Trophoblast cell (in vitro differentiated cells and primary cell): Measurements from ENCODE around the gene CHN2.

Source experiments
- DNase-seq, 2 donors: peaks; one replicate each; pipeline ENCODE4 v3.0.0-alpha.2; 2016
- H2AFZ ChIP-seq: 2 replicates; pipeline ENCODE4 v1.6.1; 2013; ENCODE audit warnings: low read length, moderate library complexity, mild to moderate bottlenecking; ENCODE audit not compliant: insufficient read depth, poor library complexity
- H2AK5ac ChIP-seq: 2 replicates; pipeline ENCODE4 v1.6.1; 2013; ENCODE audit warnings: mild to moderate bottlenecking, low read length
- H2BK120ac ChIP-seq: 2 replicates; pipeline ENCODE4 v1.6.1; 2013; ENCODE audit warnings: low read length, mild to moderate bottlenecking, moderate library complexity; ENCODE audit not compliant: insufficient read depth, poor library complexity
- H2BK12ac ChIP-seq: 2 replicates; pipeline ENCODE4 v1.6.1; 2013; ENCODE audit warnings: mild to moderate bottlenecking, low read length, moderate library complexity
- H2BK5ac ChIP-seq: 2 replicates; pipeline ENCODE4 v1.6.1; 2013; ENCODE audit warnings: low read length, low read depth, moderate library complexity, mild to moderate bottlenecking; ENCODE audit not compliant: poor library complexity
- H3K14ac ChIP-seq: 2 replicates; pipeline ENCODE4 v1.6.1; 2013; ENCODE audit warnings: mild to moderate bottlenecking, low read length
- H3K18ac ChIP-seq: 2 replicates; pipeline ENCODE4 v1.6.1; 2013; ENCODE audit warnings: mild to moderate bottlenecking, low read length
- H3K23ac ChIP-seq: 2 replicates; pipeline ENCODE4 v1.6.1; 2013; ENCODE audit warnings: low read length
- H3K27ac ChIP-seq: 2 replicates; pipeline ENCODE4 v1.5.1; 2013; ENCODE audit warnings: low read depth, mild to moderate bottlenecking, inconsistent platforms, low read length, moderate library complexity
- H3K27me3 ChIP-seq: 2 replicates; pipeline ENCODE4 v1.6.1; 2013; ENCODE audit warnings: inconsistent platforms, mild to moderate bottlenecking, low read length, moderate library complexity; ENCODE audit not compliant: insufficient read depth
- H3K36me3 ChIP-seq, 2 experiments: 1 replicate in 1 of 2; 2 replicates in 1 of 2; pipeline ENCODE4 v1.6.1; 2013; ENCODE audit warnings: low read length in 2 of 2, mild to moderate bottlenecking in 2 of 2, moderate library complexity in 1 of 2; ENCODE audit not compliant: insufficient read depth in 2 of 2, control insufficient read depth in 1 of 2
- H3K4ac ChIP-seq: 2 replicates; pipeline ENCODE4 v1.6.1; 2013; ENCODE audit warnings: low read depth, mild to moderate bottlenecking, low read length, moderate library complexity
- H3K4me1 ChIP-seq, 2 experiments: 1 replicate in 1 of 2; 2 replicates in 1 of 2; pipeline ENCODE4 v1.6.1; 2013; ENCODE audit warnings: low read length in 2 of 2, mild to moderate bottlenecking in 2 of 2, moderate library complexity in 1 of 2; ENCODE audit not compliant: insufficient read depth in 2 of 2, control insufficient read depth in 1 of 2
- H3K4me2 ChIP-seq: 2 replicates; pipeline ENCODE4 v1.6.1; 2013; ENCODE audit warnings: inconsistent platforms, mild to moderate bottlenecking, low read length, moderate library complexity
- H3K4me3 ChIP-seq: 2 replicates; pipeline ENCODE4 v1.5.1; 2013; ENCODE audit warnings: mild to moderate bottlenecking, low read depth, low read length, inconsistent platforms
- H3K79me1 ChIP-seq: one replicate; pipeline ENCODE4 v1.6.1; 2013; ENCODE audit warnings: low read length
- H3K79me2 ChIP-seq: 2 replicates; pipeline ENCODE4 v1.6.1; 2013; ENCODE audit warnings: low read length, mild to moderate bottlenecking; ENCODE audit not compliant: control insufficient read depth, insufficient read depth, poor library complexity
- H3K9ac ChIP-seq: 2 replicates; pipeline ENCODE4 v1.6.1; 2013; ENCODE audit warnings: mild to moderate bottlenecking, low read length
- H3K9me3 ChIP-seq: 2 replicates; pipeline ENCODE4 v1.6.1; 2013; ENCODE audit warnings: low read depth, mild to moderate bottlenecking, control low read depth, inconsistent platforms, low read length; ENCODE audit not compliant: insufficient read depth
- H4K12ac ChIP-seq: 2 replicates; pipeline ENCODE4 v1.6.1; 2013; ENCODE audit warnings: low read depth, mild to moderate bottlenecking, low read length, moderate library complexity
- H4K8ac ChIP-seq: 2 replicates; pipeline ENCODE4 v1.6.1; 2013; ENCODE audit warnings: low read depth, mild to moderate bottlenecking, low read length, moderate library complexity
- H4K91ac ChIP-seq: one replicate; pipeline ENCODE4 v1.6.1; 2013; ENCODE audit warnings: low read depth, mild to moderate bottlenecking, low read length, moderate library complexity
- WGBS: extraction: QIAGEN DNeasy Blood & Tissue Kit; methylation state at CpG from one replicate; pipeline ENCODE4 v1.1.7; 2013; ENCODE audit warnings: missing lambda C conversion rate; ENCODE audit not compliant: insufficient read length, insufficient coverage; ENCODE audit errors: extremely low coverage; 5-methylcytosine and 5-hydroxymethylcytosine counted together

The CHN2 gene

GRCh38 chr7:29496355-29497020 is 301.9 kb downstream of the CHN2 start:
- H2BK120ac ChIP-seq: no peak overlapping the region
- no peak overlapping the region for H2BK12ac ChIP-seq
- H2AK5ac ChIP-seq: no peak overlapping the region
- peaks cover 0 to 12% of the 10 kb centered on the region in 2 experiments for H3K36me3 ChIP-seq
- peaks cover 9% of the 10 kb centered on the region for H3K79me1 ChIP-seq
- H3K4me2 ChIP-seq: no peak overlapping the region
- H4K8ac ChIP-seq: no peak overlapping the region
- no peak overlapping the region for H2AFZ ChIP-seq
- no peak overlapping the region for H4K91ac ChIP-seq
- no peak overlapping the region for H3K27ac ChIP-seq
- H3K14ac ChIP-seq: no peak overlapping the region
- peak in 1 of 2 donors; percentile 28 for DNase-seq
- WGBS: no CpG with 5 or more reads among the region's 1 CpG
- peaks cover 5 to 9% of the 10 kb centered on the region in 2 experiments for H3K4me1 ChIP-seq
- no peak overlapping the region for H3K4ac ChIP-seq
- no peak overlapping the region for H3K4me3 ChIP-seq
- H3K27me3 ChIP-seq: no peaks in the 10 kb centered on the region
- H3K9ac ChIP-seq: no peak overlapping the region
- no peak overlapping the region for H2BK5ac ChIP-seq
- H3K9me3 ChIP-seq: no peaks in the 10 kb centered on the region
- no peak overlapping the region for H3K18ac ChIP-seq
- H3K23ac ChIP-seq: no peak overlapping the region
- no peak overlapping the region for H4K12ac ChIP-seq
- no peaks in the 10 kb centered on the region for H3K79me2 ChIP-seq

GRCh38 chr7:29499932-29500331 is 305.4 kb downstream of the CHN2 start:
- no CpG with 5 or more reads among the region's 3 CpGs for WGBS

GRCh38 chr7:29500719-29501118 is 306.1 kb downstream of the CHN2 start:
- Histone ChIP-seq H3K79me2 (no peaks in the 10 kb centered on the region), H4K12ac (no peak overlapping the region), H3K9ac (no peak overlapping the region), H3K4ac (no peak overlapping the region), H3K23ac (no peak overlapping the region), H3K18ac (no peak overlapping the region), H3K9me3 (no peaks in the 10 kb centered on the region), H3K4me2 (no peak overlapping the region), H2BK120ac (no peak overlapping the region), H3K4me1 (peaks cover 2 to 3% of the 10 kb centered on the region in 2 experiments), H2BK12ac (no peak overlapping the region), H4K91ac (no peak overlapping the region), H3K14ac (no peak overlapping the region), H3K27me3 (no peaks in the 10 kb centered on the region), H4K8ac (no peak overlapping the region), H2AK5ac (no peak overlapping the region), H2BK5ac (no peak overlapping the region), H3K36me3 (peaks cover 0 to 29% of the 10 kb centered on the region in 2 experiments), H3K27ac (no peak overlapping the region), H3K4me3 (no peak overlapping the region), H2AFZ (no peak overlapping the region), H3K79me1 (peaks cover 2% of the 10 kb centered on the region)
- DNase-seq: no peak
- no CpG with 5 or more reads among the region's 3 CpGs for WGBS

More at GRCh38 chr7:29499932-29500331, 305.4 kb downstream of the CHN2 start:
- no peak overlapping the region for H2BK120ac ChIP-seq
- H3K9me3 ChIP-seq: no peaks in the 10 kb centered on the region
- no peak overlapping the region for H3K18ac ChIP-seq
- H3K27ac ChIP-seq: no peak overlapping the region
- DNase-seq: peak in 1 of 2 donors; percentile 57
- no peak overlapping the region for H2AFZ ChIP-seq
- no peak overlapping the region for H2AK5ac ChIP-seq
- H4K8ac ChIP-seq: no peak overlapping the region
- peaks cover 0 to 24% of the 10 kb centered on the region in 2 experiments for H3K36me3 ChIP-seq
- no peaks in the 10 kb centered on the region for H3K79me2 ChIP-seq
- H2BK5ac ChIP-seq: no peak overlapping the region
- H3K9ac ChIP-seq: no peak overlapping the region
- no peaks in the 10 kb centered on the region for H3K27me3 ChIP-seq
- no peak overlapping the region for H3K4me3 ChIP-seq
- H3K4me2 ChIP-seq: no peak overlapping the region
- H4K91ac ChIP-seq: no peak overlapping the region
- H3K4me1 ChIP-seq: peaks cover 5 to 6% of the 10 kb centered on the region in 2 experiments
- H3K14ac ChIP-seq: no peak overlapping the region
- H3K23ac ChIP-seq: no peak overlapping the region
- H4K12ac ChIP-seq: no peak overlapping the region
- H2BK12ac ChIP-seq: no peak overlapping the region
- H3K79me1 ChIP-seq: peaks cover 6% of the 10 kb centered on the region
- H3K4ac ChIP-seq: no peak overlapping the region

- no peak overlapping the region for H3K4ac ChIP-seq
These were observed 307.6 kb downstream of the CHN2 start for GRCh38 chr7:29502133-29502532.

More at GRCh38 chr7:29502133-29502532, 307.6 kb downstream of the CHN2 start:
- Histone ChIP-seq H3K79me1 (no peaks in the 10 kb centered on the region), H2BK5ac (no peak overlapping the region), H4K91ac (no peak overlapping the region), H3K27ac (no peak overlapping the region), H3K14ac (no peak overlapping the region), H2AFZ (no peak overlapping the region), H3K18ac (no peak overlapping the region), H3K79me2 (no peaks in the 10 kb centered on the region), H2BK12ac (no peak overlapping the region), H3K36me3 (peaks cover 5 to 29% of the 10 kb centered on the region in 2 experiments), H3K4me3 (no peak overlapping the region), H3K9me3 (no peaks in the 10 kb centered on the region), H3K9ac (no peak overlapping the region), H3K23ac (no peak overlapping the region), H4K12ac (no peak overlapping the region), H4K8ac (no peak overlapping the region), H3K4me2 (no peak overlapping the region), H3K4me1 (no peaks in the 10 kb centered on the region), H3K27me3 (no peaks in the 10 kb centered on the region), H2BK120ac (no peak overlapping the region), H2AK5ac (no peak overlapping the region)
- whole genome bisulfite sequencing: no CpG with 5 or more reads among the region's 2 CpGs
- no peak for DNase-seq
